ENCODE results near the gene IGLL5.

IGLL5 gene

GRCh38 chr22:22933100-22933806 is 45.6 kb downstream of the IGLL5 start:
- no peak overlapping the region for H3K4me3 ChIP-seq (ENCODE audit: low read depth in 1 of 2, low read length in 1 of 2)
- H3K9me3 ChIP-seq, result no peaks in the 10 kb centered on the region
- H3K4me1 ChIP-seq (ENCODE audit: control insufficient read depth in 1 of 2, insufficient read depth in 1 of 2, low read depth in 1 of 2, low read length in 1 of 2), result no peaks in the 10 kb centered on the region
- peaks cover 7% of the 10 kb centered on the region for H3K27me3 ChIP-seq
- TF ChIP-seq CTCF (IDR thresholded peaks at IDR 0.05), result no peak
- H3K36me3 ChIP-seq, result no peaks in the 10 kb centered on the region
- H3K27ac ChIP-seq, result no peak overlapping the region

GRCh38 chr22:22933807-22934542 is 46.4 kb downstream of the IGLL5 start:
- H3K4me3 ChIP-seq (ENCODE audit: low read depth in 1 of 2, low read length in 1 of 2), result no peak overlapping the region
- H3K27ac ChIP-seq, result no peak overlapping the region
- no peaks in the 10 kb centered on the region for H3K4me1 ChIP-seq (ENCODE audit: control insufficient read depth in 1 of 2, insufficient read depth in 1 of 2, low read depth in 1 of 2, low read length in 1 of 2)
- no peaks in the 10 kb centered on the region for H3K9me3 ChIP-seq
- peaks cover 7% of the 10 kb centered on the region for H3K27me3 ChIP-seq
- H3K36me3 ChIP-seq, result no peaks in the 10 kb centered on the region
- no peak for TF ChIP-seq CTCF (IDR thresholded peaks at IDR 0.05)

GRCh38 chr22:22934543-22935055 is 47.0 kb downstream of the IGLL5 start:
- H3K9me3 ChIP-seq, result no peaks in the 10 kb centered on the region
- H3K27ac ChIP-seq, result no peak overlapping the region
- no peaks in the 10 kb centered on the region for H3K36me3 ChIP-seq
- TF ChIP-seq CTCF (IDR thresholded peaks at IDR 0.05), result no peak
- no peak overlapping the region for H3K4me3 ChIP-seq (ENCODE audit: low read depth in 1 of 2, low read length in 1 of 2)
- H3K27me3 ChIP-seq, result peaks cover 5% of the 10 kb centered on the region
- no peaks in the 10 kb centered on the region for H3K4me1 ChIP-seq (ENCODE audit: control insufficient read depth in 1 of 2, insufficient read depth in 1 of 2, low read depth in 1 of 2, low read length in 1 of 2)

- no peaks in the 10 kb centered on the region for H3K36me3 ChIP-seq
- H3K4me3 ChIP-seq (ENCODE audit: low read depth in 1 of 2, low read length in 1 of 2), result no peak overlapping the region
- no peak overlapping the region for H3K27ac ChIP-seq
- no peaks in the 10 kb centered on the region for H3K9me3 ChIP-seq
- peaks cover under 1% of the 10 kb centered on the region for H3K27me3 ChIP-seq
- no peaks in the 10 kb centered on the region for H3K4me1 ChIP-seq (ENCODE audit: control insufficient read depth in 1 of 2, insufficient read depth in 1 of 2, low read depth in 1 of 2, low read length in 1 of 2)
- no peak for TF ChIP-seq CTCF (IDR thresholded peaks at IDR 0.05)
These were observed 47.5 kb downstream of the IGLL5 start for GRCh38 chr22:22935056-22935545.

- H3K27me3 ChIP-seq, result no peaks in the 10 kb centered on the region
- H3K4me3 ChIP-seq (ENCODE audit: low read depth in 1 of 2, low read length in 1 of 2), result no peak overlapping the region
- H3K4me1 ChIP-seq (ENCODE audit: control insufficient read depth in 1 of 2, insufficient read depth in 1 of 2, low read depth in 1 of 2, low read length in 1 of 2), result no peaks in the 10 kb centered on the region
- H3K27ac ChIP-seq, result no peak overlapping the region
- H3K36me3 ChIP-seq, result no peaks in the 10 kb centered on the region
- no peak for TF ChIP-seq CTCF (IDR thresholded peaks at IDR 0.05)
- no peaks in the 10 kb centered on the region for H3K9me3 ChIP-seq
These were observed 48.0 kb downstream of the IGLL5 start for GRCh38 chr22:22935546-22936157.
